ENCODE results near the gene FCRL4.

Gene FCRL4

DNA sequence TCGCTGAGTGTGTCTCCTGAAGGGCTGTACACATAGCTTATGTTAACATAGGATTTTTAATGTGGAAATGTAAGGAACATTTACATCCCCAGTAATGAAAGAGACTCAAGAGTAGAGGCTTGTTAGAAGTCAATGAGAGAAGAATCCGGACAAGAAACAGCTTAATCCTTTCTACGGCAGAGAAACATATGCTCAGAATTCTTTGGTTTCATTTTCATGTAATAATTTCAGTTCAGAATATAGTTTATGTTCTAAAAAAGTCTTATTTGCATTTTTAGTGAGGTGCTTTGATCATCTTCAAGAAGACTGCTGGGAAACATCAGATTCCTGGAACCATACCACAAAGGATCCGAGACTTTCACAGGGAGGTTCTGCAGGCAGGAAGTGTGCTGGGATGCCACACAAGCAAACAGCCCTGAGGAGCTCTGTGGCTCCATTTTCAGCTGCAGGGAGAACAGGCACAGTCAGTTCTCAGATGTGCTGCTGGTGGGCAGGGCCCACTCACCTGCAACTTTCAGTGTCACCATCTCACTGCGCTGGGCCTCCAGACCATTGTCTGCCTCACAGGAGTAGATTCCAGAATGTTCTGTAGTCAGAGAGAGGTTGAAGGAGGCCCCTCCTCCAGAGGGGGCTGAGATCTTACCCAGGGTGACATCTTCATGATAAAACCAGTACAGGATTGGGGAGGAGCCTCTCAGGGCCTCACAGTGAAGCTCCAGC lies 74.0 kb downstream of the FCRL4 start:
- Histone ChIP-seq H3K4me2 (ENCODE audit: low read length) (no peak overlapping the region), H3K4me1 (no peaks in the 10 kb centered on the region), H3K27me3 (ENCODE audit: control insufficient read depth, insufficient read depth, low read length) (no peaks in the 10 kb centered on the region), H3K79me2 (no peaks in the 10 kb centered on the region), H3K36me3 (ENCODE audit: control insufficient read depth, insufficient read depth, low read length) (no peaks in the 10 kb centered on the region), H2AFZ (no peak overlapping the region), H3K9me3 (ENCODE audit: control insufficient read depth, low read length) (no peaks in the 10 kb centered on the region), H3K27ac (no peak overlapping the region), H3K4me3 (ENCODE audit: low read depth, low read length) (no peak overlapping the region), H3K9ac (no peak overlapping the region)
- TF ChIP-seq, protein P1, sequence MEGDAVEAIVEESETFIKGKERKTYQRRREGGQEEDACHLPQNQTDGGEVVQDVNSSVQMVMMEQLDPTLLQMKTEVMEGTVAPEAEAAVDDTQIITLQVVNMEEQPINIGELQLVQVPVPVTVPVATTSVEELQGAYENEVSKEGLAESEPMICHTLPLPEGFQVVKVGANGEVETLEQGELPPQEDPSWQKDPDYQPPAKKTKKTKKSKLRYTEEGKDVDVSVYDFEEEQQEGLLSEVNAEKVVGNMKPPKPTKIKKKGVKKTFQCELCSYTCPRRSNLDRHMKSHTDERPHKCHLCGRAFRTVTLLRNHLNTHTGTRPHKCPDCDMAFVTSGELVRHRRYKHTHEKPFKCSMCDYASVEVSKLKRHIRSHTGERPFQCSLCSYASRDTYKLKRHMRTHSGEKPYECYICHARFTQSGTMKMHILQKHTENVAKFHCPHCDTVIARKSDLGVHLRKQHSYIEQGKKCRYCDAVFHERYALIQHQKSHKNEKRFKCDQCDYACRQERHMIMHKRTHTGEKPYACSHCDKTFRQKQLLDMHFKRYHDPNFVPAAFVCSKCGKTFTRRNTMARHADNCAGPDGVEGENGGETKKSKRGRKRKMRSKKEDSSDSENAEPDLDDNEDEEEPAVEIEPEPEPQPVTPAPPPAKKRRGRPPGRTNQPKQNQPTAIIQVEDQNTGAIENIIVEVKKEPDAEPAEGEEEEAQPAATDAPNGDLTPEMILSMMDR (IDR thresholded peaks at IDR 0.05), result no peak

Measured in parathyroid adenoma (tissue), 2 donors.